ENCODE measurements around the gene AGAP1. TPM values are rescaled to one million over a fixed set of nuclear protein-coding genes. Genes with fewer than 3 reads are reported as not detected.

The AGAP1 gene
- total and polyA plus RNA-seq, 2 donors (not counting 3 experiments of a cell fraction or from before 2014, with no cell fraction given): 10.2 to 20.9 TPM

DNA sequence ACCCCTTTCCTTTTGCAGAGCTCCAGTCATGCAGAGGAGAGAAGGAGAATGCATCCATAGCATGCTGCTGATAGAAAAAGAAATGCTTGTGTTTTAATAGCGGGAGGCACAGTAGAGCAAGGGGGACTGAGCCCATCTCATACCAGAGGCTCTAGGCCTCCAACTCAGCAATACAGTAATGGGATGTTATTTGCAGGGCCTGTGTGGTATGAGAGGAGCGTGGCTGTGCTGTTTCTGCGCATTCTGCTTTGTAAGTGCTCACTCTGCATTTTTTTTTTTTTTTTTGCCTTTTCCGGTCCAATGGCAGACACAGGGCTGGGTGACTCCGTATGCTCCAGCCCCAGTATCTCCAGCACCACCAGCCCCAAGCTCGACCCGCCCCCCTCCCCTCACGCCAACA, 474.3 kb downstream of the AGAP1 start:
- no peaks in the 10 kb centered on the region for H3K9me1 ChIP-seq (replicated peaks; ENCODE audit: control insufficient read depth, extremely low read depth, insufficient read depth, low read length)
- H3K4me3 ChIP-seq (replicated peaks in 1 of 3; ENCODE audit: insufficient read depth in 1 of 3, low read depth in 1 of 3, low read length in 3 of 3): no peak overlapping the region
- FAIRE-seq (no peak), DNase-seq (ENCODE audit: low read depth, low spot score) (no peak)
- no peaks in the 10 kb centered on the region for H3K9me3 ChIP-seq (replicated peaks; ENCODE audit: control insufficient read depth, insufficient read depth, low read length)
- H3K9ac ChIP-seq (replicated peaks; ENCODE audit: extremely low read depth, insufficient read depth, low read length): no peak overlapping the region
- dilution Hi-C loops (cut with MboI; ENCODE audit: extremely low pct_ligation_motif_present, low sequenced_read_pairs) (no loop called here), intact Hi-C loops (cut with micrococcal nuclease) (no loop called here)
- H4K20me1 ChIP-seq (replicated peaks; ENCODE audit: control insufficient read depth, extremely low read depth, insufficient read depth, low read length): no peaks in the 10 kb centered on the region
- H3K4me2 ChIP-seq (ENCODE audit: insufficient read depth, low read length): no peak overlapping the region
- H3K27me3 ChIP-seq (ENCODE audit: control insufficient read depth in 2 of 2, insufficient read depth in 2 of 2, low read length in 2 of 2): no peaks in the 10 kb centered on the region
- no peaks in the 10 kb centered on the region for H3K36me3 ChIP-seq (ENCODE audit: control insufficient read depth in 2 of 2, extremely low read depth in 1 of 2, insufficient read depth in 2 of 2, low read length in 2 of 2)
- no peaks in the 10 kb centered on the region for H3K79me2 ChIP-seq (ENCODE audit: control insufficient read depth, insufficient read depth, low read length)
- POLR2A ChIA-PET: no interaction called here
- no peak overlapping the region for H3K27ac ChIP-seq (ENCODE audit: insufficient read depth, low read depth, low read length)
- H3K4me1 ChIP-seq (ENCODE audit: control insufficient read depth, extremely low read depth, insufficient read depth, low read length): no peaks in the 10 kb centered on the region
- no peak for TF ChIP-seq EZH2 (IDR thresholded peaks at IDR 0.05; ENCODE audit: borderline replicate concordance, low read depth, low read length, severe bottlenecking)
- TF ChIP-seq, protein P1, sequence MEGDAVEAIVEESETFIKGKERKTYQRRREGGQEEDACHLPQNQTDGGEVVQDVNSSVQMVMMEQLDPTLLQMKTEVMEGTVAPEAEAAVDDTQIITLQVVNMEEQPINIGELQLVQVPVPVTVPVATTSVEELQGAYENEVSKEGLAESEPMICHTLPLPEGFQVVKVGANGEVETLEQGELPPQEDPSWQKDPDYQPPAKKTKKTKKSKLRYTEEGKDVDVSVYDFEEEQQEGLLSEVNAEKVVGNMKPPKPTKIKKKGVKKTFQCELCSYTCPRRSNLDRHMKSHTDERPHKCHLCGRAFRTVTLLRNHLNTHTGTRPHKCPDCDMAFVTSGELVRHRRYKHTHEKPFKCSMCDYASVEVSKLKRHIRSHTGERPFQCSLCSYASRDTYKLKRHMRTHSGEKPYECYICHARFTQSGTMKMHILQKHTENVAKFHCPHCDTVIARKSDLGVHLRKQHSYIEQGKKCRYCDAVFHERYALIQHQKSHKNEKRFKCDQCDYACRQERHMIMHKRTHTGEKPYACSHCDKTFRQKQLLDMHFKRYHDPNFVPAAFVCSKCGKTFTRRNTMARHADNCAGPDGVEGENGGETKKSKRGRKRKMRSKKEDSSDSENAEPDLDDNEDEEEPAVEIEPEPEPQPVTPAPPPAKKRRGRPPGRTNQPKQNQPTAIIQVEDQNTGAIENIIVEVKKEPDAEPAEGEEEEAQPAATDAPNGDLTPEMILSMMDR (IDR thresholded peaks at IDR 0.05; ENCODE audit: extremely low read depth in 1 of 2, insufficient read depth in 1 of 2, low read depth in 1 of 2, low read length in 2 of 2): no peak
- TF ChIP-seq, protein P2, sequence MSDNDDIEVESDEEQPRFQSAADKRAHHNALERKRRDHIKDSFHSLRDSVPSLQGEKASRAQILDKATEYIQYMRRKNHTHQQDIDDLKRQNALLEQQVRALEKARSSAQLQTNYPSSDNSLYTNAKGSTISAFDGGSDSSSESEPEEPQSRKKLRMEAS (IDR thresholded peaks at IDR 0.05; ENCODE audit: insufficient read depth, insufficient read length): no peak
- TF ChIP-seq POLR2AphosphoS5 (IDR thresholded peaks at IDR 0.05; ENCODE audit: insufficient read depth, low read depth, low read length): no peak
- no peak for TF ChIP-seq JUN (IDR thresholded peaks at IDR 0.05; ENCODE audit: borderline replicate concordance, insufficient read depth, insufficient read length, low read depth)
- no peak for TF ChIP-seq POLR2A (IDR thresholded peaks at IDR 0.05; ENCODE audit: low read depth, low read length)
- TF ChIP-seq FOS (IDR thresholded peaks at IDR 0.05; ENCODE audit: borderline replicate concordance, insufficient read depth, low read length): no peak
- TF ChIP-seq MYC (IDR thresholded peaks at IDR 0.05; ENCODE audit: low read depth, low read length): no peak
- no peak for TF ChIP-seq GATA2 (IDR thresholded peaks at IDR 0.05; ENCODE audit: insufficient read depth, insufficient read length, low read depth, low read length)
- H2AFZ ChIP-seq (ENCODE audit: low read depth, low read length): no peak overlapping the region
- CTCF ChIA-PET: no interaction called here
- BruUV-seq (replicated peaks): no TSS peak

Measured in endothelial cell of umbilical vein (primary cell).